MM.1S (cell line): ENCODE data around the gene MOB3B.

Source experiments
- DNase-seq: peaks from one replicate; pipeline ENCODE4 v3.0.0-alpha.2; 2015
- H2AFZ ChIP-seq: fragments of 300-600 bp; sonication (generic); 2 replicates; pipeline ENCODE4 v1.6.0; 2016; ENCODE audit warnings: antibody characterized with exemption, low read length
- H3F3A ChIP-seq: fragments of 300-600 bp; sonication (generic); 2 replicates; pipeline ENCODE4 v1.6.1; 2016; ENCODE audit warnings: mild to moderate bottlenecking, antibody characterized with exemption, low read length, moderate library complexity, mixed read lengths; ENCODE audit not compliant: insufficient read depth
- H3K27ac ChIP-seq: fragments of 300-600 bp; sonication (generic); 2 replicates; pipeline ENCODE4 v1.5.1; 2016; ENCODE audit warnings: mild to moderate bottlenecking, low read length
- H3K27me3 ChIP-seq: fragments of 300-600 bp; sonication (generic); replicated peaks from 2 replicates; pipeline ENCODE4 v1.6.0; 2016; ENCODE audit warnings: low read length; ENCODE audit not compliant: insufficient read depth
- H3K36me3 ChIP-seq: fragments of 300-600 bp; sonication (generic); replicated peaks from 2 replicates; pipeline ENCODE4 v1.6.1; 2016; ENCODE audit warnings: mild to moderate bottlenecking, low read length, mixed read lengths; ENCODE audit not compliant: insufficient read depth
- H3K4me1 ChIP-seq: fragments of 300-600 bp; sonication (generic); 2 replicates; pipeline ENCODE4 v1.6.1; 2016; ENCODE audit warnings: low read length, mixed read lengths
- H3K4me2 ChIP-seq: fragments of 300-600 bp; sonication (generic); 2 replicates; pipeline ENCODE4 v1.6.0; 2016; ENCODE audit warnings: low read depth, low read length
- H3K4me3 ChIP-seq: fragments of 300-600 bp; sonication (generic); 2 replicates; pipeline ENCODE4 v1.5.1; 2016; ENCODE audit warnings: low read length, mixed read lengths
- H3K79me2 ChIP-seq: fragments of 300-600 bp; sonication (generic); 2 replicates; pipeline ENCODE4 v1.6.1; 2016; ENCODE audit warnings: mixed run types, low read length, mixed read lengths
- H3K9ac ChIP-seq: fragments of 300-600 bp; sonication (generic); 2 replicates; pipeline ENCODE4 v1.6.1; 2016; ENCODE audit warnings: low read length, mixed read lengths
- H3K9me2 ChIP-seq: fragments of 300-600 bp; sonication (generic); replicated peaks from 2 replicates; pipeline ENCODE4 v1.6.1; 2016; ENCODE audit warnings: mild to moderate bottlenecking, low read length, mixed read lengths; ENCODE audit not compliant: insufficient read depth
- H3K9me3 ChIP-seq: fragments of 300-600 bp; sonication (generic); replicated peaks from 2 replicates; pipeline ENCODE4 v1.6.1; 2016; ENCODE audit warnings: mild to moderate bottlenecking, low read length, mixed read lengths; ENCODE audit not compliant: insufficient read depth
- H4K20me1 ChIP-seq: fragments of 300-600 bp; sonication (generic); 2 replicates; pipeline ENCODE4 v1.6.1; 2016; ENCODE audit warnings: mild to moderate bottlenecking, low read length, moderate library complexity, mixed read lengths; ENCODE audit not compliant: insufficient read depth
- CTCF ChIP-seq: fragments of 300-600 bp; sonication (generic); IDR thresholded peaks from 2 replicates; pipeline ENCODE4 v1.5.1; 2016; ENCODE audit warnings: antibody characterized with exemption, low read length, mixed read lengths
- EZH2 ChIP-seq: fragments of 300-600 bp; sonication (generic); optimal IDR thresholded peaks from 2 replicates; pipeline ENCODE3; 2017; ENCODE audit warnings: low read depth, mild to moderate bottlenecking, antibody characterized with exemption, low read length, mixed read lengths
- EZH2phosphoT487 ChIP-seq: fragments of 300-600 bp; sonication (generic); IDR thresholded peaks from 2 replicates; pipeline ENCODE4 v1.6.1; 2018; ENCODE audit warnings: antibody characterized with exemption, low read length

Gene MOB3B

GRCh38 chr9:27429436-27429835, 100.2 kb downstream of the MOB3B start:
- Histone ChIP-seq H2AFZ (no peak overlapping the region), H4K20me1 (no peaks in the 10 kb centered on the region), H3K9me2 (no peaks in the 10 kb centered on the region), H3K4me2 (no peak overlapping the region), H3K27me3 (no peaks in the 10 kb centered on the region), H3K4me3 (no peak overlapping the region), H3K36me3 (no peaks in the 10 kb centered on the region), H3K27ac (no peak overlapping the region), H3K9ac (no peak overlapping the region), H3K4me1 (no peaks in the 10 kb centered on the region), H3F3A (no peaks in the 10 kb centered on the region), H3K9me3 (no peaks in the 10 kb centered on the region), H3K79me2 (no peaks in the 10 kb centered on the region)
- no peak for TF ChIP-seq EZH2phosphoT487
- TF ChIP-seq CTCF: no peak
- no peak for DNase-seq

- Histone ChIP-seq H2AFZ (no peak overlapping the region), H3K9me3 (no peaks in the 10 kb centered on the region), H3K27me3 (no peaks in the 10 kb centered on the region), H3F3A (no peaks in the 10 kb centered on the region), H3K4me1 (no peaks in the 10 kb centered on the region), H3K27ac (no peak overlapping the region), H3K4me3 (no peak overlapping the region), H3K79me2 (no peaks in the 10 kb centered on the region), H3K9me2 (no peaks in the 10 kb centered on the region), H4K20me1 (no peaks in the 10 kb centered on the region), H3K9ac (no peak overlapping the region), H3K4me2 (no peak overlapping the region), H3K36me3 (no peaks in the 10 kb centered on the region)
- no peak for TF ChIP-seq CTCF
- TF ChIP-seq EZH2: no peak
- TF ChIP-seq EZH2phosphoT487: no peak
- no peak for DNase-seq
These were observed 101.1 kb downstream of the MOB3B start for GRCh38 chr9:27428551-27428950.

- Histone ChIP-seq H3K4me3 (no peak overlapping the region), H3K9me3 (no peaks in the 10 kb centered on the region), H3K9me2 (no peaks in the 10 kb centered on the region), H3K27me3 (no peaks in the 10 kb centered on the region), H3K9ac (no peak overlapping the region), H2AFZ (no peak overlapping the region), H4K20me1 (no peaks in the 10 kb centered on the region), H3K4me2 (no peak overlapping the region), H3K27ac (no peak overlapping the region), H3K4me1 (no peaks in the 10 kb centered on the region), H3K79me2 (no peaks in the 10 kb centered on the region), H3K36me3 (no peaks in the 10 kb centered on the region), H3F3A (no peaks in the 10 kb centered on the region)
- TF ChIP-seq CTCF (no peak), EZH2 (no peak), EZH2phosphoT487 (no peak)
- no peak for DNase-seq
These were observed 102.4 kb downstream of the MOB3B start for GRCh38 chr9:27427272-27427643.
